ENCODE data around the gene RNF222. TPM values are rescaled to one million over a fixed set of nuclear protein-coding genes. Genes with fewer than 3 reads are reported as not detected.

Gene RNF222
- total and polyA plus RNA-seq, 2 of the 8 experiments (the other 6 are each of a cell fraction or from before 2014, with no cell fraction given), result not detected

GRCh38 chr17:8384801-8385378 is 12.7 kb downstream of the RNF222 start (continued):
- TF ChIP-seq ASH2L (IDR thresholded peaks at IDR 0.05; ENCODE audit: low read length) (no peak), E2F6 (IDR thresholded peaks at IDR 0.05) (peak; percentile 65), SRF (IDR thresholded peaks at IDR 0.05; ENCODE audit: low read depth, low read length) (no peak), SP2 (IDR thresholded peaks at IDR 0.05; ENCODE audit: low read length) (no peak), JUN (IDR thresholded peaks at IDR 0.05; ENCODE audit: low read depth, low read length) (no peak), TEAD4 (IDR thresholded peaks at IDR 0.05; ENCODE audit: low read depth, low read length) (peak; percentile 77), HDAC6 (IDR thresholded peaks at IDR 0.05; ENCODE audit: low read depth, low read length) (no peak), USF2 (IDR thresholded peaks at IDR 0.05; ENCODE audit: low read length) (no peak), BACH1 (IDR thresholded peaks at IDR 0.05; ENCODE audit: low read length) (peak; percentile 50; the same call in 1 of the 2 replicates), CHD1 (IDR thresholded peaks at IDR 0.05; ENCODE audit: low read depth, low read length) (no peak)

Measured in H1 (cell line).